Measurements from ENCODE around the gene GCKR.

DNA sequence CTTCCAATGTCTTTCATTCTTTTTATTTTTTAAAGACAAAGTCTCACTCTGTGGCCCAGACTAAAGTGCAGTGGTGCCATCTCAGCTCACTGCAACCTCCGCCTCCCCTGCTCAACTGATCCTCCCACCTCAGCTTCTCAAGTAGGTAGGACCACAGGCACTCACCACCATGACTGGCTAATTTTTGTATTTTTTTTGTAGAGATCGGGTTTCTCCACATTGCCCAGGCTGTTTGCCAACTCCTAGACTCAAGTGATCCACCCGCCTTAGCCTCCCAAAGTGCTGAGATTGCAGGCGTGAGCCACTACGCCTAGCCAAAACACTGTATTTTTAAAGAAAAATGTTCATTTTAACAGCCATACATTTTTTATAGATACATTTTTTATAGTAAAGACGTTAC lies 12.7 kb downstream of the GCKR start:
- TF ChIP-seq, protein P1, sequence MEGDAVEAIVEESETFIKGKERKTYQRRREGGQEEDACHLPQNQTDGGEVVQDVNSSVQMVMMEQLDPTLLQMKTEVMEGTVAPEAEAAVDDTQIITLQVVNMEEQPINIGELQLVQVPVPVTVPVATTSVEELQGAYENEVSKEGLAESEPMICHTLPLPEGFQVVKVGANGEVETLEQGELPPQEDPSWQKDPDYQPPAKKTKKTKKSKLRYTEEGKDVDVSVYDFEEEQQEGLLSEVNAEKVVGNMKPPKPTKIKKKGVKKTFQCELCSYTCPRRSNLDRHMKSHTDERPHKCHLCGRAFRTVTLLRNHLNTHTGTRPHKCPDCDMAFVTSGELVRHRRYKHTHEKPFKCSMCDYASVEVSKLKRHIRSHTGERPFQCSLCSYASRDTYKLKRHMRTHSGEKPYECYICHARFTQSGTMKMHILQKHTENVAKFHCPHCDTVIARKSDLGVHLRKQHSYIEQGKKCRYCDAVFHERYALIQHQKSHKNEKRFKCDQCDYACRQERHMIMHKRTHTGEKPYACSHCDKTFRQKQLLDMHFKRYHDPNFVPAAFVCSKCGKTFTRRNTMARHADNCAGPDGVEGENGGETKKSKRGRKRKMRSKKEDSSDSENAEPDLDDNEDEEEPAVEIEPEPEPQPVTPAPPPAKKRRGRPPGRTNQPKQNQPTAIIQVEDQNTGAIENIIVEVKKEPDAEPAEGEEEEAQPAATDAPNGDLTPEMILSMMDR (IDR thresholded peaks at IDR 0.05; ENCODE audit: poor library complexity), result no peak
- no peak for TF ChIP-seq EZH2 (IDR thresholded peaks at IDR 0.05; ENCODE audit: borderline replicate concordance)
